CD4-positive, alpha-beta T cell treated with Interleukin-4 for 1 hour (primary cell): ENCODE results near the gene MAPK6.
A peak's percentile ranks its signal among the peaks of the same experiment; 100 is the strongest.

ENCODE experiments used
- DNase-seq, 2 donors: peaks; one replicate each; pipeline ENCODE4 v3.0.0-alpha.2; 2020 to 2022

The MAPK6 gene

DNA sequence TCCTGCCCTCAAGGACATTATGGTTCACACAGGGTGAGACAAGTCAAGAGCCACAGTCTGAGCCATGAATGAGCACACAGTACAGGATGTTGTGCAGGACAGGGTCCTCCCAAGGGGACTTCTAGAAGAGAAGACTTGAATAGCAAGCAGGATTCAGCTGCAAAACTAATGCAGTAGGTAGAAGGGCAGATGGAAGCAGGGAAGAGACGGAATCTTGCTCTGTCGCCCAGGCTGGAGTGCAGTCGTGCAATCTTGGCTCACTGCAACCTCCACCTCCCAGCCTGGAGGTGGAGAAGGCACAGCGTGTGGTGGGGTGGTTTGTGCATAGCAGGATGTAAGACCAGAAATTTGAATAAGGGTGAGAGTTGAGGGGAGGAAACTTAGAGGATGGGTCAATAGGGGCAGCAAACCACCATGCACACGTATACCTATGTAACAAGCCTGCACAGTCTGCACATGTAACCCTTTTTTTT lies 85.5 kb downstream of the MAPK6 start:
- DNase-seq, result no peak

DNA sequence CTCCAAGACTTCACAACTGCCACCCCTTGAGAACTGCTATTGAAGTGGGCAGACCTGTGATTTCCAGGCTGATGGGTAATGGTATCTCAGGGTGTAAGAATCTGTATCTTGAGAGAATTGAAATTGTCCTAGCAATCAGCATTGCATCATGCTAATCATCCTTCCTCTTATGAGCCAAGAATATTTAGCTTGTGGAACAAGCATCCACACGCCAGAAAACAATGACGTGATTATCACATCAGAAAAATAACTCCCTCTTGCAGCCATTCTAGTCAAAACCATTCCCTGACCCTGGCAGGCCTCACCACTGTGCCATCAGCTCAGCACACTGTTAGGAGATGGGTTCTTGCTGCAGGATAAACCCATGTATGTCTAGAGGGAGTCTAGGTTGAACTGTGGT lies 86.8 kb downstream of the MAPK6 start:
- DNase-seq, result no peak

DNA sequence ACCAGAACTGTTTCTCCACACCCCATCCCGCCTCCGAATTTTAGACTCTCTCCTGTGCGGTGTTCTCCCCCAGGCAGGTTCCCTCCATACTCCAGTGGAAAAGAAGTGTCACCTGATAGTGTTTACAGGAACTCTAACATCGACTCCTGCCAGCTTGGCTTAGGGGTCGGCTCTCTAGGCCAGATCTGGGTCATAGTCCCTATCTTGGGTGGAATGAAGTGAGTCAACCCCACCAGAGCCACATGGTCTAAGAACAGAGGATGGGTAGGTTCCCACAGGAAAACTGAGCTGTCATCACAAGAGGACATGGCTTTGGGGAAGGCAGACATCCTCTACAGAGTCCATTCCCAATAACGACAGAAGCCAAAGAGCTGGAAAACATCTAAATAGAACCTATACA lies 87.6 kb downstream of the MAPK6 start:
- DNase-seq, result no peak

DNA sequence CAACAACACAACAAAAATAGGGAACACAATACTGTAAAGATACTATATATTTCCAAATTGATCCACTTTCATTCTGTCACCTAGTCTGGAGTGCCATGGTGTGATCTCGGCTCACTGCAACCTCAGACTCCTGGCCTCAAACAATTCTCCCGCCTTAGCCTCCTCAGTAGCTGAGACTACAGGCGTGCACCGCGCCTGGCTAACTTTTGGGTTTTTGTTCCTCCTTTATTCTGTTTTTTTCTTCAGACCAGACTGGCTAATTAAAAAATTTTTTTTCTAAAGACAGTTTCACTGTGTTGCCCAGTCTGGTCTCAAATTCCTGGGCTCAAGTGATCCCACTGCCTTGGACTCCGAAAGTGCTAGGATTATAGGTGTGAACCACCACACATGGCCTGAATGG lies 88.2 kb downstream of the MAPK6 start:
- DNase-seq, result no peak

DNA sequence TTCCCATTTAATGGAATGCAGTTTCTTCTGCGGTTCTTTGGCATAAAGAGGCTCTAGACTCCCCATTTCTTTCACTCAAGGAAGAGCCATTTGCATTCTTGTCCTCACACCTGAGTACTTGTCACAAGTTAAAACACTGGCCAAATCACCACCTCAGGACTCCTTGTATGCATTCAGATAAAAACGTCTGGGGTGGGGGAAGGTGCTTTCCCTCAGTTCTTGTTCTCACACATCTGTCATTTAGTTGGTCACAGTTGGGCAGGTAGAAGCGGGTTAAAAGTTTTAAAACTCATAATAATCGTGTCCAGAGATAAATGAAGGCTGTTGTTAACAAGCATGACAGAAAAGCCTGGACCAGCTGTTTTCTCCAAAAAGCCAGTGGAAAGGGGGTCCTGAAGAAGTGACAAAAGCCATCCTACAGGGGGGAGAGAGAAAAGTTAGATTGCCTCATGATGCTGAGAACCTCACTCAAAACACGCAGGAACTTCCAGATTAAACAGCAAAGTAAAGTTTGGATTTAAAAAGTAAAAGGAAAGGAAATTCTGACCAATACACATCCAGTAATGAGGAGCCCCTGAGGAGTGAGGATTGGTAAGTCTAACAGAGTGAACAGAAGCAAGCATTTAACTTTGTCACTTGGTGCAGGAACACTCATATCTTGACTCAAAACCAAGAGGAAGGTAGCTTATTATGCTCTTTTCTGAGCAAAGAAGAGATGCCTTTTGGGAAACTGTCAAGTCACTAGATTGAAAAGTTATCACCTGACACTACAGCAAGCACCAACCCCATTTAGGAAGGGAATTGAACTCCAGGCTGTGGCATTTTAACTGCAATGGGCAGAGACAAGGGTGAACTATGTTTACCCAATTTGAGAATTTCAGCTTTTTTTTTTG lies 90.8 kb downstream of the MAPK6 start:
- no peak for DNase-seq

DNA sequence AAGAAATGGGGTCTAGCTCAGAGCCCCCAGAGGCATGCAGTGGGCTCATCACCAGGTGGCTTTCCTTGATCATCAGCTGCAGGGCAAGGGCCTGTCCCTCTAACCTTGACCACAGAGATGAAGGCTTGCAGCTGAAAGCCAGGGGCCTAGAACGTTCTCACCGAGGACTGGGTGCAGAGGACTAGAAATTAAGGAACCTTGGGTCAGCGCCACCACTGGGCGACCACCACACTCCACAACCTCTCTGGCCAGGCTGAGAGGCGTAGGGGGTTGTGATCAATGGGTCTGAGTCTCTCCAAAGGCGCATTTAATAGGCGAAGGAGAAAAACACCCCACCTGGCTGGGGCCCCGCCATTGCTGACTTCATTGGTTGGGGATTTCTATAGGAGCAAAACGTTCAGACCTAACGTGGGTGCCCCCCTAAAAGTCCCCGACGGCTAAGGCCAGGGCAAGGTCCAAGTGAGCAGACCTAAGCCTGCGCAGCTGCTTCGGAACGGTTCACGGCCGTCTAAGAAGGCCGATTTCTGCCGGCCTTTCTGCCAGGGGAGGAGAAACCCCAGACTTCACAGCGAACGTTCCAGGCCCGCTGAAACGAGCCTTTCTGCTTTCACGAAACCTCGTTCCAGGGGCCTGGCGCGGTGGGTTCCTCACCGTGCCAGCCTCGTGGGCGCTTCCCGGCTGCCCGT lies 92.6 kb downstream of the MAPK6 start:
- DNase-seq, result no peak

DNA sequence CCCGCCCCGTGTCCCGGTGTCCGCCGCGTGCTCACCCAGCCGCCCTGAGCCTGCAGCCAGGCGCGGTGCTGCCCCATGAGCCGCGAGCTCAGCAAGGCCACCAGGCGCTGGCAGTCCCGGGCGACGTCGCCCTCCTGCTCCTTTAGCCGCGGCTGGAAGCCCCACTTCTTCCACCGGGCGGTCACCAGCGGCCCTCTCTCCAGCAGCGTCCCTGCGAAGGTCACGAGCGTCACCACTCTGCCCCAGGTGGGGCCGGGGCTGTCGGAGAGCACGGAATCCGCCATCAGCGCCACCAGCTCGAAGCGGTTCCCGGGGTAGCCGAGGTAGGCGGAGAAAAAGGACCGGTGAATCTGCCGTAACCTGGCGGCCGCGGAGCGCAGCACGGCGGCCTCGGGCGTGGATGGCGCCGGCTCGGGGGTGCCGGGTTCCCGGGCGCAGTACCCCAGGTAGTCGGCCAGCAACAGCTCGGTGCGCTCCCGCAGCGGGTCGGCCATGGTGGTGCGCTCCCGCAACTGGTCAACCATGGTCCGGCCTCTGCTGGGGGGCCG lies 93.3 kb downstream of the MAPK6 start:
- peak; percentile 21 to 26 for DNase-seq

DNA sequence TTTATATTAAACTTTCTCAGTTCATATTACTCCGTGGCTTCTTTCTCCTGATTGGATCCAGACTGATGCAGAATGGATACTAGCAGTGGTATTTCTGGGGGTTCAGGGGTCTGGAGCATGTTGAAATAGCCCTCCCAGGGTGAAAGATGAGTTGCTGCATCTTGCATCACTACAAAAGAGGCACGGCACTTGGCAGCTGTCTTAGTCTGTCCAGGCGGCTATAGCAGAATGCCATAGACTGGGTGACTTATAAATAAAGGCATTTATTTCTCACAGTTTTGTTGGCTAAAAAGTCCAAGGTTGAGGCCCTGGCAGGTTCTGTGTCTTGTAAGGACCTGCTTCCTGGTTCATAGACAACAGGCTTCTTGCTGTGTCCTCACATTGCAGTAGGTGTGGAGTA lies 94.2 kb downstream of the MAPK6 start:
- no peak for DNase-seq

DNA sequence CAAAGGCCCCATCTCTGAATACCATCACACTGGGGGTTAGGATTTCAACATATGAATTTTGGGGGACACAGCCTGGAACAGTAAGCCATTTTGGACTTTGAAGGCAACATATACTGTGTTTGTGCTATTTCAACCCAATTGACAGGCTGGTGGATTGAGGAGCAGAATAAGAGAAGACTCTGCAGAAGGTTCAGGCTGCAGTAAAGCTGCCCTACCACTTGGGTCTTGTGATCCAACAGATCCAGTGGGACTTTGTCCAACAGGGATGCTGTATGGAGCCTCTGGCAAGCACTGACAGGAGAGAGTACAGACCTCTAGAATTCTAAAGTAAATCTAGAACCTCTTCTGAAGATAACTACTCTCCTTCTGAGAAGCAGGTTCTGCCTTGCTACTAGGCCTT lies 94.7 kb downstream of the MAPK6 start:
- DNase-seq, result no peak

DNA sequence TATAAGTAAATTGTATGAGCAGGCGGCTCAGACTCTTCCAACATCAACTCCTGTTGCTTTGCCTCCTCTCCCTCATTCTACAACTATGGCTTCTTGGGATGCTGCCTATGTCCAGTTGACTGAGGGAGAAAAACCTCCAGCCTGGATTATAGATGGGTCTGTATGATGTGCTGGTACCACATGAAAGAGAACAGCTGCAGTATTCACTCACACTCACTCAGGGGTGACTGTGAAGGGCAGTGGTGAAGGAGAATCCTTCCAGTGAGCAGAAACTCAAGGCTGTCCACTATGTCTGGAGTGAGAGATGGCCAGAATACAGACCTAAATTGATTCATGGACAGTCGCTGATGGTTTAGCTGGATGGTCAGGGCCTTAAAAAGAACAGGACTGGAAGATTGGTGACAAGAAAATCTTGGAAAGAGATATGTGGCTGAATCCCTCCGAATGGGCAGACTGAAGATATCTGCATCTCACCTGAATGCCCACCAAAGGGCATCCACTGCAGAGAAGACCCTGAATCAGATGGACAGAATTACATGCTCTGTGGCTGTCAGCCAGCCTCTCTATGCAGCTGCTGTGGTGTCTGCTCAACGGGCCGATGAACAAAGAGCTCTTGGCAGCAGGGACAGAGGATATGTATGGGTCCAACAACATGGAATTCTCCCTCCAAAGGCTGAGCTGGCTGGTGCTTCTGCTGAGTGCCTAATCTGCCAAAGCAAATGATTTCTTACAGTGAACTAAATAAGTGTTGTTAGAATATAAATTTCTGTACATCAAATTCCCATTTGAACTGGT lies 95.4 kb downstream of the MAPK6 start:
- DNase-seq, result no peak

DNA sequence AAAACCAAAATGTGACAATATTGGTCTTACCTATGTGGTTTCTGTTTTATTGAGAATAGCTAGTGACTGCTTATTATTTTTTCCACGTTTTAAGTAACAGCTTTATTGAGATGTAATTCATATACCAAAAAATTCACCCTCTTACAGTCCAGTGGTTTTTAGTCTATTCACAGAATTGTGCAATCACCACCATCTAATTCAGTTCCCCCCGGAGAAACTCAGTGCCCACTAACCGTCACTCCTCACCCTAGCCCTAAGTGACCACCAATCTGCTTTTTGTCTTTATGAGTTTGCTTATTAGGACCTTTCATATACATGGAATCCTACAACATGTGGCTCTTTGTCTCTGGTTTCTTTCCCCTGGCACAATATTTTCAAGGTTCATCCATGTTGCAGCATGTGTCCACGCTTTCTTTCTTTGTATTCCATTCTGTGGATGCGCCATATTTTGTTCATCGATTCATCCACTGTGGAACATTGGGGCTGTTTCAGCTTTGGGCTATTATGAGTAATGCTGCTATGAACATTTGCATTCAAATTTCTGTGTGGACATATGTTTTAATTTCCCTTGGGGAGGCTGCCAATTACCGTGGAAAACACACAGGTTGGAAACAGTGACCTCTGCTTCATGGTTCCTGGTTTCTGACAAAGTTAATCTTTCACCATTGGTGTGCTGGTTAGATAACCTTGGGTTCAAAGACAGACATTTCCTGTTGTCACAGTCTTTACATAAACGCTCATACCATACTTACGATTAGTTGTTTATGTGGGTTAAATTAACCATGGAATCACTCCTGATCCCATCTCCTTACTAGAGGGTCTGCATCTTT lies 96.8 kb downstream of the MAPK6 start:
- DNase-seq, result no peak
